ENCODE measurements around the gene KRCC1.
"Not testable (repeated sequence)": the region's sequence is repeated elsewhere in the genome, so short reads cannot be mapped to it uniquely, and the experiment has no call there.

The KRCC1 gene

GRCh38 chr2:88074854-88075292, 19.3 kb upstream of the KRCC1 start:
- peak; percentile 7 to 40 (median 35) for DNase-seq

DNA sequence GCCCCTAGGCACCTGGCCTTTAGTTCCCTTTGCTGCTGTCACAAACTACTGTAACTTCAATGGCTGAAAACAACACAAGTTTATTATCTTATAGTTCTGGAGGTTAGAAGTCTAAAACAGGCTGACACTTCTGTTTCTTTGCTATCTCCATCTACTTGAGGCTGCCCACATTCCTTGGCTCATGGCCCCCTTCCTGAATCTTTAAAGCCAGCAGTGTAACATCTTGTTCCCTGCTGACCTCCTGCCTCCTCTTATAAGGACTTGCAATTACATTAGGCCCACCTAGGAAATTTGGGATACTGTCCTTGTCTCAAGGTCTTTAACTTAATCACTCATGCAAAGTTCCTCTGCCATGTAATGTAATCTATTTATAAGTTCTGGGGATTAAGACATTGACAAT, 18.6 kb upstream of the KRCC1 start:
- no peak for DNase-seq

DNA sequence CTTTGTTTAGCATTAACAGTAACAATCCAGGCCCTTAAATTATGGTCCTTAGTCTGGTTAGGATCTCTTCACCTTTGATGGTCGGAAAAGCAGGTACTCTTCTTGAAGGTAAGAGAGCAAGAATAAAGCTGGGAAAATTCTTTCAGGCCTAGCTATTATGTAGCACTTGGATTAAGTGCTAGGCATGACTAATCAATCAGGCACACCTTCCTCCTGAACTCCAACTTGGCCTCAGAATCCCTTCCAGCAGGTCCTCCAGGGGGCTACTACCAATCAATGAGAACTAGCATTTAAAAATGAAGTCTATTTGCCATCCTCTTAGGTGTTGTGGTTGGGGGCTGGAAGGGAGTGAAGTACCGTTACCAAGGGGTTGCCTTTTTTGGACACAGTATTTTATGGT, 15.8 kb upstream of the KRCC1 start:
- peak in 1 of 3 donors; percentile 5 for DNase-seq

DNA sequence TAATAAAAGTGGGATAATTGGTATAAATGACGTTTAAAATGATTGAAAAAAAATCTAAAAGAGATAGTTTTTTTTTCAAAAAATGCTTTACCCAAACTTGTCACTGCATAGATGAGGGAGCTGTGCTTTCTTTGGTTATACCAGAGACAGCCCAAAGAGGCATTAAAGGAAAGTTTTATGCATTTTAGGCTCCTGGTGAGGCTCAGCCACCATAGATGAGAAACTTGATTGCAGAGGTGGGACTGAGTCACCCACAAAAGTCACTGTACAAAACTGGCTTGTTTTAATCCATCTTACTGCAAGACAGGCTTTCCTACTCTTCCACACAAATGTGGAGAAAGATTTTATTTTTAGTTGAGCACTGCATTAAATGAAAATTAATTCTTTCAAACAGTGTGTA, 14.5 kb upstream of the KRCC1 start:
- no peak for DNase-seq

DNA sequence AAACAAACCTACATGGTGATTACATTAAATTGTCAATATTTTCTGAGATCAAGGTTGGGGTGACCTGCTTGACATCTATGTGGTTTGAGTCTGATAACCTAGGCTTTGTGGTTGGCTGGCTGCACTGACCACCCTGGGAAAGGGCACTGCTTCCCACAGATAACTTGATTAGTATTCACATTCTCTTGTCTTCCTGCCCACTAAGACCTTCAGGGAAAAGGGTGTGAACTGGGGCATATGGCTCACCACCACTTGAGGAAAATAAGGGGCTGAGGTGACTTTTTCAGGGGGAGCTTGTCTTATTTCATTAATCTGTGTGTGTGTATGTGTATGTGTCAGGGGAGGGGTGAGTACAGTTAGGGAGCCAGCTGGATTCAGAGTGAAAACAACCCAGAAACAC, 13.5 kb upstream of the KRCC1 start:
- DNase-seq = no peak

DNA sequence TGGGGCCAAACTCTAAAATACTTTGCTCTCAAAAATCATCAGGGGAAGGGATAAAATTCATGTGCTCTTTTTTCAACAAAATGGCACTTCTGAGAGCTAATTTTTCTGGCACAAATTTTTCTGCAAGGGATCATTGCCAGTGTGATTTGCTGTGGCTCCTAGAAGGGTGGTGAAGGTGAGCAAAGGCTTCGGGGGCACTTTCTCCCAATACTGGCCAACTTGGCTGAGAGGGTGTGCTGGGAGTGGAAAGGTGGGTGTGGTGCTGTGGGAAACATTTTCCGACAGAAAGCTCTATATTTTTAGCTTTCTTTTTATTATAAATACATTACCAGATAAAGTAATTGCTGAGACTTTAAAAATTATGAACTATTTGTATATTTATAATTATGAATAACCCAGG, 12.5 kb upstream of the KRCC1 start:
- no peak for DNase-seq

DNA sequence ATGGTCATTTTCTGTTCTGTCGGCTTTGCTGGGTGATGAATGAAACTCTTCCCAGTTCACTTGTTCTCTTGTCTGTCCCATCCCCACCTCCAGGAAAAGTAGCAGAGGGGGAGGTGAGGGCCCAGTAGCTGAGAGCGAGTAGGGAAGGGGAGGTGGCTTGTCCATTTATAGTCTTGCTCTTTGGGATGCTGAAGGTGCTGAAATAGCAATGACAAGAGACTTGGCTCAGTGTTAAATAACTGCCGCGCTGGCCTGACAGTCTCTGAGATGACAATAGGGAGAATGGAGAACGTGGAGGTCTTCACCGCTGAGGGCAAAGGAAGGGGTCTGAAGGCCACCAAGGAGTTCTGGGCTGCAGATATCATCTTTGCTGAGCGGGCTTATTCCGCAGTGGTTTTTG, 12.0 kb upstream of the KRCC1 start, which contains the start of gene SMYD1:
Gene SMYD1, plus strand, starts transcription at position 228 of the 400 bp plus-strand sequence. Its CDS starts 40 bp downstream, at position 268.
- no peak for DNase-seq

DNA sequence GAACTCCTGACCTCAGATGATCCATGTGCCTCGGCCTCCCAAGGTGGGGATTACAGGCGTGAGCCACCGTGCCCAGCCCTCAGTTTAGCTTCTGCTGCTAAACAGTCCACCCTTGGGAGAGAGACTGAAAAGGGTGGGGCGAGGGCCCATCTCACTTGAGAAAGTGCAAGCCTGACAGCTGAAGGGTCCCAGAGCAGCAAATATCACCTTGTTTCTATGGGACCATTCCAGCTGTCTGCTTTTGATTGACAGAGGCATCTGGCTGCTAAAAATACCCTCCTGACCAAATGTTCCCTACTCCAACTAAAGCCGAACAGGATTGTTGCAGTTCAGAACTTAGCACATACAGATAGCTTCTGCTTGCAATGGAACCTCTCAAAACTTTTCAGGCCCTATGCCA, 11.6 kb upstream of the KRCC1 start:
- no peak for DNase-seq

DNA sequence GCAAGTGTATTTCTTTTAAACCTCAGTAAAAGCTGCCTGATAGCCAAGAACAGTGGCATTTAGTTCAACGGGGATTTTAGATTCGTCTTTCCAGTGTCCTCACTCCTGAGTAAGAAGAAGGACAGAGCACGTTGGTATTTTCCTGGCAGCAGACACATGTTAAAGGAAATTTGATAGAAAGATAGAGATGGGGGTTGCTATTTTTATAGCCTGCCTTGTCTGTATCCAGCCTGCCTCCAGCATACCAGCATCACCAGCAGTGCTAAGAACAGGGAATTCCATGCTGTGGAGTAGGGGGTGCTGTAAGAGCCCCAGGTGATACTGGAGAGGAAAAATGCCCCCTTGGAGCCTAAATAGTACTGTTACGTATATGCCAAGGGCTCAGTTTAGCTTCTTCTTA, 11.0 kb upstream of the KRCC1 start:
- no peak for DNase-seq

- no peak for DNase-seq
Observed at GRCh38 chr2:88061295-88061694, 5.7 kb upstream of the KRCC1 start.

DNA sequence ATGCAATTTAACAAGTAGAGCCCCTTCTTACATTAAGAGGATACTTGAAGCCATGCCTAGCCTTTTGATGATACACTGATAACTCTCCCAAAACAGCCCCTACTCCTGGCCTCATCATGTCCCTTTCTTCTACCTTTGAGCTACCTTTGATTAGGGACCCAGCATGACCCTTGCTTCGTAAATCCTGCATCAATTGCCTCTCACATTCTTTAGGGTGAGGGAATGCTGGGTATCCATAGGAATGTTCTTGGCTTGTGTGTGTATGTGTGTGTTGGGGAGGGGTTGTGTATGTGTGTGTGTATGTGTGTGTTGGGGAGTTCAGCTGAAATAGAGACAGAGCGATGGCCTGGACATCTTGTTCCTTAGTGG, 5.3 kb upstream of the KRCC1 start:
- no peak for DNase-seq

DNA sequence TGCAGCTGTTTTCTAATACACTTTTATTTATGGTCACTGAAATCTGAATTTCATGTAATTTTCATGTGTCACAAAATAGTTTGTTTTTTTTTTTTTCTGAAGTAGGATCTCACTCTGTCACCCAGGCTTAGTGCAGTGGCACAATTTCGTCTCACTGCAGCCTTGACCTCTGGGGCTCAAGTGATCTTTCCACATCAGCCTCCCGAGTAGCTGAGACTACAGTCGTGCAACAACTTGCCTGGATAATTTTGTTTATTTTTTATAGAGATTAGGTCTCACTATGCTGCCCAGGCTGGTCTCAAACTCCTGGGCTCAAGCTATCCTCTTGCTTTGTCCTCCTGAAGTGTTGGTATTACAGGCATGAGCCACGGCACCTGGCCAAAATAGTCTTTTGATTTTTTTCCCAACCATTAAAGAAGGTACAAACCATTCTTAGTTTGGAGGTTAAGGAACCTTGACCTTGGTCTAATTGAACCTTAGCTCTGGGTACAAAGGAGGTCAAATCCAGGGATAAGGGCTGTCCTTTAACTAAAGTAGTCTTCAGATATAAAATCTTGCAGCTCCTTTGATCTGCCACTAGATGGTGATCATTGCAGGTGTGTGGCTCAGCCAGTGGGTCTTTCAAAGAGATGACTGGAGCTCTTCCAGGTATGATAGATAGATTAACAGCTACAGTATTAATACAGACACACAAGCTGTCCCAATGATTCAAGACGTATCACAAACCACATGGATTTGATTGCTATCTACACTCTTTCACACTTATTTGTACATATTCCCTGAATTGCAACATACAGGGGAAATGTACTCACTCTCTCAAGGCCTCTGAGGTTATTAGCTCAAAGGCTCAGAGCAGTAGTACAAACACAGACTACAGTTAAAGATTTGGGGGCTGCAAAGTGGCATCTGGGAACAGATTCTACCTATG, 4.7 kb upstream of the KRCC1 start:
- peak; percentile 32 to 61 (median 58) for DNase-seq

GRCh38 chr2:88058191-88058590, 2.6 kb upstream of the KRCC1 start:
- no peak for DNase-seq

DNA sequence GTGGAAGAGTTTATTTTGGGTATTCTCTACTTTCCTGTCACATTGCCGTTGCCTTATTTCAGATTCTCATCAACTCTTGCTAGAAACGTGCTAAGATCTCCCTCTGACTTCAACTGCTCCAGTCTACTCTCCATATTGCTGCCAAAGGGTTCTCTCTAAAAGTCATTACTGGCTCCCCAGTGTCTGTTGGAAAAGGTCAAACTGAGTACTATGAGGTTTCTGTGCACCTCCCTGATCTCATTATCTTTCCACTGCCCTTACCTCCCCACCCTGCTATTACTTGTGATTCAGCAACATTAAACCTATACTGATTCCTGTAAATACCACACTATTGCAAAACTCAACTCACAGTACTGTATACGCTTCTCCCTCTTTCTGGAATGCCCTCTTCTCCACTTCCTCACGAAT, 1.9 kb upstream of the KRCC1 start:
- DNase-seq = no peak

DNA sequence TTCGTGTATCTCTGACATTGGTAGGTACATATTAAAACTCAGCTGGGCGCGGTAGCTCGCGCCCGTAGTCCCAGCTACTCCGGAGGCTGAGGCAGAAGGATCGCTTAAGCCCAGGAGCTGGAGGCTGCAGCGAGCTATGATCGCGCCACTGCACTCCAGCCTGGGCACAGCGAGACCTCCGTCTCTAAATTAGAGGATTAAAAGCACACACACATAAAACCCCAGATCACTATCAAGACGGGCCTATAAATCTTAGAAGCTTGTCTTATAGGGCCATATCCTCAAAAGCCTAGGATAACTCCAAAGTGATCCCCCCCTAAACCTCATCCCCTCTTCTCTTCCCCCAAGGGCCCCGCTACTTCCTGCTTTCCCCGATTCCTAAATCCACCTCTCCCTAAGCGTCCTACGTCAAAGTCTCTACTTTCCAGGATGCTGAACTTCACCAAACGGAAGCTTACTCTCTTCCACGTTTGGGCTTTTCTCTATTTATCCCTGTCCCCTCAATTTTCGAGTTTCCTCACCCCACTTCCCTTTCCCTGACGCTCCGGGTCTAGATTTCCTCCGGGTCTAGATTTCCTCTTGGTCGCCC, 707 bp downstream of the KRCC1 start:
- DNase-seq = peak in 1 of 3 donors; percentile 13

DNA sequence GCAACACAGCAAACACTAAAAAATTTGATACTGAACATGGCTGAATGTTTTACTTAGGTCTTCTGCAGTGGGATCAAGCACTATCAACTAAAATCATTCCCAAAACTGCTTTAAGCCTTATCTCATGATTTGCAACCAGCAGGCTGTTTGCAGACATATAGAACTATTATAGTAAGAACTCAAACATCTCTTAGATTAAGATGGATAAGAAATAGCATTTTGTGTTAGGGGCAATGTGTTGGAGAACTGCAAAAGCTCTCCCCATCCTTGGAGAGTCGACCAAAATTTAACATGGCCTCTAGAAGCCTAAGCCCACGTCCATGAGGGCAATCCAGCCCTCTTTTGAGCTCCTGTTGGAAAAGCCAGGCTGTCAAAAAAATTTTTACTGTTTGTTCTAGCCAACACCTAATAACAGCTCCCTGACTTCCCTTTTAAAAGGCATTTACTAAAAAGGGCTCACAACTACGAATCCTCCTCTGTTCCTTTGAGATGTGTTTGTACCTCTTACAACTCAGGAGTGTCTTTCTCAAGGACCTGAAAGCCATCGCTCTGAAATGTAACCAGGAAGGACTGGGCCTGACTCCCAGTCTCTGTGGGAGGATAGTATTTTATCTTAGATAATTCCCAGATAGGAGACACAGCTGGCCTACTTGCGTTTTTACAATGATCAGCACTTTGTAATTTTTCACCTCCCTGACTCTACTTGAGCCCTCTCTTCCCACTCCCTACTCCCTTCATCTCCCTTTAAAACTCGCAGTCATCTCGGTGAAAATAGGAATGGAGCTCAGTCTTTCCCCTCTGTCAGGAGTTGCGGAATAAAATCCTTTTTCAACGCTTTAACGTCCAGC, 1.4 kb downstream of the KRCC1 start:
- peak; percentile 45 to 63 (median 53) for DNase-seq

DNA sequence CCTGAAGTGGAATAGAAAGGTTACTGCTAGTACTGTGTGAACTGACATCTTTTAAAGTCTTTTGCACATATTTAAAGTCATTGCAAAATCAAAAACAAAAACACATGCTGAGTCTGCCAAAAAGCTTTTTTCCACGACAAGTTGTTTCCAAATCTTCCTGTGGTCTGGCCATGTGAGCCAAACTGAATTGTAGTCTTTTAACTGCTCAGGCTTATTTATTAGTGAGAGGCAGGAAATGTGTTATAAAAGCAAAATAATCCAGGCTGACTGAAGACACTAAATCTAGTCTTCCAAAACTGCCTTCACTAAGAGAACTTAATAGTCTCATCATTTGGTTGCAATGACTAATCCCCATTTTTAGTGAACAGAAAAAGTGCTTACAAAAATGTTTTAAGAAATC, 2.3 kb downstream of the KRCC1 start:
- peak in 2 of 3 donors; percentile 36 to 51 for DNase-seq

- DNase-seq = no peak
Observed at GRCh38 chr2:88051792-88052191, 3.8 kb downstream of the KRCC1 start.

- no peak for DNase-seq
Observed at GRCh38 chr2:88049622-88050021, 6.0 kb downstream of the KRCC1 start.

DNA sequence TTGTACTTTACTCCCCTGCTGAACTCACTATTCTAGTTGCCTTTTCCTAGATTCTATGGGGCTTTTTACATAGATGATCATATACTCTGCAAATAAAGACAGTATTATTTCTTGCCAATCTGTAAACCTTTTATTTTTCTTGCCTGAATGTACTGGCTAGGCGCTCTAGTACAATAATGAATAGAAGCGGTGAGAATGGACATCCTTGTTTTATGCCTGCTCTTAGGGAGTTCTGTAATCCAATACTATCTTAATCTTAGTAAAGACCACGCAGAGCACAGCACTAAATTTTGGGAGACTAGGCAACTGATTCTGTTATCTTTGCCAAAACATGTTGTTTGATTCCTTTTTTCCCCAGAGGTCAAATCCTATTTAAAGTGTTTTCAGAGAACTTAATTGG, 7.0 kb downstream of the KRCC1 start:
- DNase-seq = no peak

GRCh38 chr2:88045561-88045960, 10.0 kb downstream of the KRCC1 start:
- not testable (repeated sequence) for DNase-seq

- DNase-seq = no peak
Observed at GRCh38 chr2:88042476-88042875, 13.1 kb downstream of the KRCC1 start.

Data from suppressor macrophage treated with lipopolysaccharide for 1 hour (primary cell).